Germinal center (tissue), 1 donor: ENCODE measurements around the gene UGT8.
A peak's percentile ranks its signal among the peaks of the same experiment; 100 is the strongest.
"Not testable (repeated sequence)": the region's sequence is repeated elsewhere in the genome, so short reads cannot be mapped to it uniquely, and the experiment has no call there.

Source experiments
- DNase-seq: peaks from one replicate; pipeline ENCODE4 v3.0.0; 2012; ENCODE audit warnings: mixed read lengths, low spot score

The UGT8 gene

GRCh38 chr4:114598191-114599121, at the start of gene UGT8:
Gene UGT8, plus strand, starts transcription at chr4:114598807. Its CDS starts 24,074 bp downstream, at chr4:114622881.
- DNase-seq = peak; percentile 76

- DNase-seq = no peak
Observed at GRCh38 chr4:114549638-114550037, 49.0 kb upstream of the UGT8 start.

GRCh38 chr4:114558446-114559020, 40.1 kb upstream of the UGT8 start:
- no peak for DNase-seq

- no peak for DNase-seq
Observed at GRCh38 chr4:114561590-114561989, 37.0 kb upstream of the UGT8 start.

GRCh38 chr4:114562176-114562904, 36.3 kb upstream of the UGT8 start:
- no peak for DNase-seq

- DNase-seq = no peak
Observed at GRCh38 chr4:114563536-114564315, 34.9 kb upstream of the UGT8 start.

- DNase-seq = no peak
Observed at GRCh38 chr4:114577386-114577785, 21.2 kb upstream of the UGT8 start.

GRCh38 chr4:114582621-114583020, 16.0 kb upstream of the UGT8 start:
- no peak for DNase-seq

GRCh38 chr4:114588305-114588704, 10.3 kb upstream of the UGT8 start:
- DNase-seq = no peak

GRCh38 chr4:114590360-114590759, 8.2 kb upstream of the UGT8 start:
- not testable (repeated sequence) for DNase-seq

GRCh38 chr4:114593526-114593925, 5.1 kb upstream of the UGT8 start:
- no peak for DNase-seq

- no peak for DNase-seq
Observed at GRCh38 chr4:114595207-114595606, 3.4 kb upstream of the UGT8 start.

- DNase-seq = no peak
Observed at GRCh38 chr4:114595921-114596320, 2.7 kb upstream of the UGT8 start.

- DNase-seq = no peak
Observed at GRCh38 chr4:114597410-114598115, 1.0 kb upstream of the UGT8 start.

GRCh38 chr4:114599231-114599902, 760 bp downstream of the UGT8 start:
- peak; percentile 10 for DNase-seq

- DNase-seq = peak; percentile 6
Observed at GRCh38 chr4:114599903-114600552, 1.4 kb downstream of the UGT8 start.

- no peak for DNase-seq
Observed at GRCh38 chr4:114600672-114601071, 2.1 kb downstream of the UGT8 start.

- DNase-seq = peak; percentile 45
Observed at GRCh38 chr4:114601304-114602052, 2.9 kb downstream of the UGT8 start.

- DNase-seq = peak; percentile 49
Observed at GRCh38 chr4:114603497-114603896, 4.9 kb downstream of the UGT8 start.
